Middle frontal gyrus (tissue), 1 donor: Measurements from ENCODE around the gene CYYR1.

Source experiments
- DNase-seq: peaks from one replicate; pipeline ENCODE4 v3.0.0-alpha.2; 2015; ENCODE audit warnings: low spot score; ENCODE audit errors: extremely low spot score

The CYYR1 gene

GRCh38 chr21:26438976-26439375 is 134.1 kb downstream of the CYYR1 start:
- DNase-seq: no peak

DNA sequence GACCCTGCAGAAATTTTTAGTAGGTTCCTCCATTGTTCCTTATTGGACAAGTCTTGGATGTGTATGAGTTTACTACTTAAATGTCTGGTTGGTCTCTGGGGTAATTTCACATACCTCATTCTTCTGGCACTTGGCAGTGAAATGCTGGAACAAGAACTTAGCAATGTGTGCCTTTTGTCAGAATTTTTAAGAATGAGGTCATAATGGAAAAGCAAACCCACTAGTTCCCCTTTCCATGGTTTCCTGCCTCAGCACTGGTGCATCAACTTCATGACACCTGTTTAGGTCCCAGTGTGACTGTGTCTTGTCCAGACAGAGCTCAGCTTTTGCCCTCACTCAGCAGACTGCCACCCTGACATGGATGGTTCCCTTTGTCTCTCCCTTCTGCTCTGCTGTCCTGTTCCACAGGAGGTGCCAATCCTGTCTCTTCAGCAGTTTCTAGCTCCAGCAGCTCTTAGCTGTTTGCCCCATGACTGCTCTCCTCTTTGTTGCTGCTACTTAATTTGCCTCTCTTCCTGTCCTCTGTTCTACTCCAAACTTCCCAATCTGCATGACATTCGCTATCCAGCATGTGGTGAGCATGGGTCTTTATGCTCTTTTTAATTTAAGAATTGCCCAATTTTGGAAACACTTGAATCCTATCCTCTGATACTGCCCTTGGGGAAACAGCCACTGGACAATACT is 135.6 kb downstream of the CYYR1 start:
- DNase-seq: no peak

DNA sequence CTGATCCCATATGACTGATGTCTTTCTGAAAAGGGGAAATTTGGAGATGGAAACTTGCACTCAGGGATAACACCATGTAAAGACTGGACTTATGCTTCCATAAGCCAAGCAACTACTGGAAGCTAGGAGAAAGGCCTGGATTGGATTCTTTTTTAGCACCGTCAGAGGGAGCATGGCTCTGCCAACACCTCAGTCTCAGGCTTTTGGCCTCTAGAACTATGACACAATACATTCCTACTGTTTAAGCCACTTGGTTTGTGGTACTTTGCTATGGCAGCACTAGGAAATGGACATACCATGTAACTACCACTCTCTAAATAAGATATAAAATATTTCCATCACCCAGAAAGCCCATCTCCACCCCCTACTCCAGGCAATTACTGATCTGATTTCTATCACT is 139.7 kb downstream of the CYYR1 start:
- no peak for DNase-seq

DNA sequence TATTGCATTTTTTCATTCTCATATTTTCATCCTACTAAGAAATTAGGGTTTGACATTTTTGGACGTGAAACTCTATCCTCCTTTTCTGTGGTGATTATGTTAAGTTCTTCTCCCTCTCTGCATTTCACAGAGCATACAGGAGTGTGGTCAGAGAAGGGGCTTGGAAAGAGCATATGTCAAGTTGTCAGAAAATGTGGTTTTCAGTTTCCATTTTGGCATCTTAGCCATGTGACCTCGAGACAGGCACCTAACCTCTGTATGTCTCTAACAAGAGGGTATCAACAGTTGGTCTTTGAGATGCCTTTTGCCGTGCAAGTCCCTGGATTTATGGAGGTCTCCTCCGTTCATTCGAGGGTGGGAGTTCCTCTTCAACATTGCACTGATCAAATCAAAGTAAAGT is 140.7 kb downstream of the CYYR1 start:
- DNase-seq: no peak

DNA sequence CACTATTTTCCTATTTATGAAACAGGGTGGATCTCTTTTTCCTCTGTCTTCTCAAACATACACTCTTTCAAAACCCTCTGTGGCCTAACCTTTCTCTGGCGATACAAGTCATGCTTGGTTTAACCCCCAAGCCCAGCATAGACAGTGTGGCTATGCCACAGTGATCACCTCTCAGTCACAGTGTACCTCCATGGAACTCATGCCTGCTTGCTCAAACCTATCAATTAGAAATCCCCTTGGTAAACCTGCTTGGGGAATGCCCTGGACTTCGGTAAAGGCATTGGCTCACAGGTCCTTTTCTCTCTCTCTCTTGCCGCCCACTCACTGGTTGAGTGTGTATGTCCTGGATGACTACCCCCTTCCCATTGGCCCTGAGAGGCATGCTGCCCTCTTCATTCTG is 147.5 kb downstream of the CYYR1 start:
- DNase-seq: no peak

DNA sequence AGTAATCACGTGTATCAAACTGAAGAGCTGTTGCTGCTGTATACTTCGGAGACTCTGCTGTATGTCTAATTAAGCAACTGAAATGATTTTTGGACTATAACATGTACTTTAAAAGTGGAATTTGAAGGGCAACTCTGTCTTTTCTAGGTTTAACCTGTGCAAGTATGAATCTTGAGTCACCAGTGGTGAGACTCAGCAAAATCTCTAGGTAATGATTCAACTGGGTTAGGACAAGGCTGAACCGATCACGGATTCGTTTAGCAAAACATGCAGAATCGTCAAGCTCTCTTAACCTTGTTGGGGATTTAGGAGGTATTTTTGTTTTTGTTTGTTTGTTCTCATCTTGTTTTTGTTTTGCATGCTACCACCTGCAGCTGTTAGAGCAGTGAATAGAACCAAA is 149.6 kb downstream of the CYYR1 start:
- DNase-seq: no peak

GRCh38 chr21:26422706-26423105 is 150.4 kb downstream of the CYYR1 start:
- no peak for DNase-seq

- no peak for DNase-seq
These were observed 150.9 kb downstream of the CYYR1 start for GRCh38 chr21:26422138-26422537.

DNA sequence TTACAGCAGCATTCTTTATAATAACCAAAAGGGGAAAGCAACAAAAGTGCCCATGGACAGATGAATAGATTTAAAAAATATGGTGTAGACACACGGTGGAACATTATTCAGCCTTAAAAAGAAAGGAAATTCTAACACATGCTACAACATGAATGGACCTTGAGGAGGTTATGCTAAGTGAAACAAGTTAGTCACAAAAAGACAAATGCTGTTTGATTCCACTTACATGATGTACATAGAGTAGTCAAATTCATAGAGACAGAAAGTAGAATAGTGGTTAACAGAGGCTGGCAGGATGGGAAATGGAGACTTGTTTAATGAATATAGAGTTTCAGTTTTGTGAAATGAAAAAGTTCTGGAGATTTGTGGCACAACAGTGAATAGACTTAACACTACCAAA is 151.4 kb downstream of the CYYR1 start:
- DNase-seq: no peak
